ENCODE results near the gene HPCA.

Gene HPCA

GRCh38 chr1:32886004-32886827, at the start of gene HPCA:
TSS of gene HPCA (plus strand) at chr1:32886491. CDS start at chr1:32888899, 2,408 bp downstream.
- peak; percentile 50 for DNase-seq (ENCODE audit: low read depth)

GRCh38 chr1:32848354-32849063, 37.8 kb upstream of the HPCA start:
- no peak for DNase-seq (ENCODE audit: low read depth)

GRCh38 chr1:32855861-32856617, 30.3 kb upstream of the HPCA start:
- DNase-seq (ENCODE audit: low read depth): no peak

- no peak for DNase-seq (ENCODE audit: low read depth)
These were observed 28.2 kb upstream of the HPCA start for GRCh38 chr1:32858136-32858535.

GRCh38 chr1:32858791-32859190, 27.5 kb upstream of the HPCA start:
- DNase-seq (ENCODE audit: low read depth): no peak

GRCh38 chr1:32859915-32860314, 26.4 kb upstream of the HPCA start:
- DNase-seq (ENCODE audit: low read depth): no peak

- DNase-seq (ENCODE audit: low read depth): no peak
These were observed 25.7 kb upstream of the HPCA start for GRCh38 chr1:32860566-32860965.

GRCh38 chr1:32861904-32862695, 24.2 kb upstream of the HPCA start:
- DNase-seq (ENCODE audit: low read depth): no peak

- no peak for DNase-seq (ENCODE audit: low read depth)
These were observed 22.9 kb upstream of the HPCA start for GRCh38 chr1:32863218-32863880.

- DNase-seq (ENCODE audit: low read depth): no peak
These were observed 22.4 kb upstream of the HPCA start for GRCh38 chr1:32863881-32864245.

- no peak for DNase-seq (ENCODE audit: low read depth)
These were observed 21.8 kb upstream of the HPCA start for GRCh38 chr1:32864375-32865019.

GRCh38 chr1:32865639-32866405, 20.5 kb upstream of the HPCA start:
- no peak for DNase-seq (ENCODE audit: low read depth)

GRCh38 chr1:32867151-32867550, 19.1 kb upstream of the HPCA start:
- DNase-seq (ENCODE audit: low read depth): no peak

GRCh38 chr1:32867671-32868070, 18.6 kb upstream of the HPCA start:
- DNase-seq (ENCODE audit: low read depth): no peak

- DNase-seq (ENCODE audit: low read depth): no peak
These were observed 18.2 kb upstream of the HPCA start for GRCh38 chr1:32868085-32868484.

- no peak for DNase-seq (ENCODE audit: low read depth)
These were observed 17.4 kb upstream of the HPCA start for GRCh38 chr1:32868806-32869455.

GRCh38 chr1:32869923-32870614, 16.2 kb upstream of the HPCA start:
- no peak for DNase-seq (ENCODE audit: low read depth)

- DNase-seq (ENCODE audit: low read depth): no peak
These were observed 15.5 kb upstream of the HPCA start, which contains the start of gene FNDC5 for GRCh38 chr1:32870615-32871363. TSS of gene FNDC5 (minus strand) at chr1:32870912.
